Fibroblast of upper back skin (primary cell): ENCODE data around the gene FIGLA.

Source experiments
- DNase-seq: peaks from one replicate; pipeline ENCODE4 v3.0.0-alpha.2; 2013

FIGLA gene

GRCh38 chr2:70769450-70769849 lies 21.0 kb downstream of the FIGLA start:
- DNase-seq, result no peak

GRCh38 chr2:70768590-70769085 lies 21.8 kb downstream of the FIGLA start:
- DNase-seq, result no peak

- DNase-seq, result peak; percentile 56
These were observed 22.5 kb downstream of the FIGLA start, which contains the start of gene ADD2 for GRCh38 chr2:70767699-70768589. TSS of gene ADD2 (minus strand) at chr2:70768200. CDS start at chr2:70706408, 61,792 bp downstream.

- no peak for DNase-seq
These were observed 23.3 kb downstream of the FIGLA start for GRCh38 chr2:70767079-70767698.

GRCh38 chr2:70766357-70767078 lies 23.9 kb downstream of the FIGLA start:
- no peak for DNase-seq

GRCh38 chr2:70765507-70765906 lies 24.9 kb downstream of the FIGLA start:
- no peak for DNase-seq

GRCh38 chr2:70759446-70759845 lies 31.0 kb downstream of the FIGLA start:
- DNase-seq, result no peak

GRCh38 chr2:70757966-70758365 lies 32.5 kb downstream of the FIGLA start:
- DNase-seq, result no peak

- DNase-seq, result no peak
These were observed 33.1 kb downstream of the FIGLA start for GRCh38 chr2:70757360-70757759.

- no peak for DNase-seq
These were observed 34.3 kb downstream of the FIGLA start for GRCh38 chr2:70756128-70756527.

GRCh38 chr2:70753902-70754301 lies 36.5 kb downstream of the FIGLA start:
- DNase-seq, result no peak

GRCh38 chr2:70753031-70753430 lies 37.4 kb downstream of the FIGLA start:
- no peak for DNase-seq

GRCh38 chr2:70752396-70752795 lies 38.0 kb downstream of the FIGLA start:
- no peak for DNase-seq

- DNase-seq, result no peak
These were observed 38.6 kb downstream of the FIGLA start for GRCh38 chr2:70751881-70752280.

- DNase-seq, result peak; percentile 18
These were observed 40.1 kb downstream of the FIGLA start for GRCh38 chr2:70750320-70750719.

- DNase-seq, result no peak
These were observed 42.2 kb downstream of the FIGLA start for GRCh38 chr2:70748002-70748784.

- no peak for DNase-seq
These were observed 43.2 kb downstream of the FIGLA start for GRCh38 chr2:70747284-70747683.

GRCh38 chr2:70746094-70746974 lies 44.1 kb downstream of the FIGLA start:
- no peak for DNase-seq

GRCh38 chr2:70745276-70745825 lies 45.1 kb downstream of the FIGLA start:
- DNase-seq, result no peak

- DNase-seq, result no peak
These were observed 46.0 kb downstream of the FIGLA start for GRCh38 chr2:70744397-70744796.

- DNase-seq, result no peak
These were observed 46.8 kb downstream of the FIGLA start for GRCh38 chr2:70743677-70744076.
